H9 (cell line): Measurements from ENCODE around the gene SATB2. TPM values are rescaled to one million over a fixed set of nuclear protein-coding genes. Genes with fewer than 3 reads are reported as not detected.

Experiments used
- DNase-seq: peaks from one replicate; pipeline ENCODE4 v3.0.0-alpha.2; 2017
- H2AFZ ChIP-seq: one replicate; pipeline ENCODE4 v1.6.1; 2013; ENCODE audit warnings: mild to moderate bottlenecking, low read length, control low read depth, moderate library complexity
- H2AK5ac ChIP-seq: 2 replicates; pipeline ENCODE4 v1.6.1; 2013; ENCODE audit warnings: low read length, control low read depth, mixed read lengths; ENCODE audit not compliant: insufficient read length
- H2BK120ac ChIP-seq: one replicate; pipeline ENCODE4 v1.6.1; 2013; ENCODE audit warnings: low read depth, mild to moderate bottlenecking, low read length, control low read depth, inconsistent platforms; ENCODE audit not compliant: poor library complexity, severe bottlenecking
- H2BK12ac ChIP-seq: 2 replicates; pipeline ENCODE4 v1.6.1; 2013; ENCODE audit warnings: low read length, control low read depth, mixed read lengths, low read depth; ENCODE audit not compliant: insufficient read length
- H2BK15ac ChIP-seq: 2 replicates; pipeline ENCODE4 v1.6.1; 2013; ENCODE audit warnings: low read depth, low read length, control low read depth
- H2BK20ac ChIP-seq: one replicate; pipeline ENCODE4 v1.6.1; 2013; ENCODE audit warnings: low read depth, mild to moderate bottlenecking, low read length, control low read depth, inconsistent platforms; ENCODE audit not compliant: poor library complexity, severe bottlenecking
- H2BK5ac ChIP-seq: 2 replicates; pipeline ENCODE4 v1.6.1; 2013; ENCODE audit warnings: low read length, control low read depth, mixed read lengths; ENCODE audit not compliant: insufficient read length
- H3K14ac ChIP-seq: 2 replicates; pipeline ENCODE4 v1.6.1; 2013; ENCODE audit warnings: low read length, control low read depth; ENCODE audit not compliant: insufficient read depth
- H3K18ac ChIP-seq: 2 replicates; pipeline ENCODE4 v1.6.1; 2013; ENCODE audit warnings: low read depth, mild to moderate bottlenecking, mixed read lengths, low read length, control low read depth; ENCODE audit not compliant: insufficient read length
- H3K23ac ChIP-seq: 2 replicates; pipeline ENCODE4 v1.6.1; 2013; ENCODE audit warnings: low read length, control low read depth, mixed read lengths, low read depth; ENCODE audit not compliant: insufficient read length
- H3K23me2 ChIP-seq: 2 replicates; pipeline ENCODE4 v1.6.1; 2013; ENCODE audit warnings: low read depth, mild to moderate bottlenecking, mixed read lengths, low read length, control low read depth; ENCODE audit not compliant: insufficient read length, poor library complexity, severe bottlenecking
- H3K27ac ChIP-seq: 2 replicates; pipeline ENCODE4 v1.5.1; 2013; ENCODE audit warnings: low read length, control low read depth, mixed read lengths, low read depth; ENCODE audit not compliant: insufficient read length
- H3K27me3 ChIP-seq: 2 replicates; pipeline ENCODE4 v1.6.1; 2013; ENCODE audit warnings: low read length, control low read depth, inconsistent platforms; ENCODE audit not compliant: insufficient read depth
- H3K4ac ChIP-seq: 2 replicates; pipeline ENCODE4 v1.6.1; 2013; ENCODE audit warnings: low read depth, mild to moderate bottlenecking, control low read depth, inconsistent platforms, low read length, moderate library complexity
- H3K4me1 ChIP-seq: 2 replicates; pipeline ENCODE4 v1.6.1; 2013; ENCODE audit warnings: low read length, control low read depth, inconsistent platforms; ENCODE audit not compliant: insufficient read depth
- H3K4me2 ChIP-seq: 2 replicates; pipeline ENCODE4 v1.6.1; 2013; ENCODE audit warnings: low read length, control low read depth, mixed read lengths; ENCODE audit not compliant: insufficient read length, insufficient read depth
- H3K56ac ChIP-seq: 2 replicates; pipeline ENCODE4 v1.6.1; 2013; ENCODE audit warnings: low read depth, mild to moderate bottlenecking, mixed read lengths, low read length, control low read depth; ENCODE audit not compliant: insufficient read length
- H3K79me1 ChIP-seq: 2 replicates; pipeline ENCODE4 v1.6.1; 2013; ENCODE audit warnings: low read depth, mild to moderate bottlenecking, moderate library complexity, low read length, control low read depth, inconsistent platforms; ENCODE audit not compliant: insufficient read depth, poor library complexity, severe bottlenecking
- H3K79me2 ChIP-seq: 2 replicates; pipeline ENCODE4 v1.6.1; 2013; ENCODE audit warnings: low read length, control low read depth, inconsistent platforms; ENCODE audit not compliant: insufficient read depth
- H3K9ac ChIP-seq: 2 replicates; pipeline ENCODE4 v1.6.1; 2013; ENCODE audit warnings: low read length, control low read depth, mixed read lengths; ENCODE audit not compliant: insufficient read length; ENCODE audit errors: extremely low read depth
- H3K9me3 ChIP-seq: one replicate; pipeline ENCODE4 v1.6.1; 2013; ENCODE audit warnings: low read depth, low read length, inconsistent platforms; ENCODE audit not compliant: control insufficient read depth
- H3T11ph ChIP-seq: one replicate; pipeline ENCODE4 v1.6.1; 2013; ENCODE audit warnings: mild to moderate bottlenecking, low read length, control low read depth, inconsistent platforms
- H4K20me1 ChIP-seq: one replicate; pipeline ENCODE4 v1.6.1; 2013; ENCODE audit not compliant: control insufficient read depth, insufficient read length, insufficient read depth
- H4K5ac ChIP-seq: 2 replicates; pipeline ENCODE4 v1.6.1; 2013; ENCODE audit warnings: low read depth, mild to moderate bottlenecking, mixed read lengths, low read length, control low read depth; ENCODE audit not compliant: insufficient read length
- H4K8ac ChIP-seq: replicated peaks from 2 replicates; pipeline ENCODE4 v1.6.1; 2013; ENCODE audit warnings: low read length, control low read depth, mixed read lengths, low read depth; ENCODE audit not compliant: insufficient read length
- H4K91ac ChIP-seq: 2 replicates; pipeline ENCODE4 v1.6.1; 2013; ENCODE audit warnings: low read depth, mild to moderate bottlenecking, moderate library complexity, mixed read lengths, low read length, control low read depth; ENCODE audit not compliant: insufficient read length
- H3K27ac Mint-ChIP-seq, 3 experiments: 2 replicates in 2 of 3; 3 replicates in 1 of 3; pipeline ENCODE4 v1.8.0; 2020 to 2021; ENCODE audit warnings: mixed read lengths in 3 of 3, mild to moderate bottlenecking in 1 of 3, moderate library complexity in 1 of 3
- H3K27me3 Mint-ChIP-seq: 2 replicates; pipeline ENCODE4 v1.8.0; 2021; ENCODE audit warnings: low read depth, mild to moderate bottlenecking, moderate library complexity, mixed read lengths
- H3K36me3 Mint-ChIP-seq, 3 experiments: 2 replicates in 2 of 3; 3 replicates in 1 of 3; pipeline ENCODE4 v1.8.0; 2020 to 2021; ENCODE audit warnings: low read depth in 3 of 3, mixed read lengths in 3 of 3; ENCODE audit not compliant: insufficient read depth in 1 of 3
- H3K4me1 Mint-ChIP-seq, 2 experiments: 2 replicates each; pipeline ENCODE4 v1.8.0; 2020; ENCODE audit warnings: mixed read lengths in 2 of 2
- H3K4me3 Mint-ChIP-seq, 2 experiments: 2 replicates in 1 of 2; 3 replicates in 1 of 2; pipeline ENCODE4 v1.8.0; 2020 to 2021; ENCODE audit warnings: mild to moderate bottlenecking in 2 of 2, mixed read lengths in 2 of 2, moderate library complexity in 1 of 2
- H3K9me3 Mint-ChIP-seq, 2 experiments: 2 replicates in 1 of 2; 3 replicates in 1 of 2; pipeline ENCODE4 v1.8.0; 2020; ENCODE audit warnings: mild to moderate bottlenecking in 2 of 2, mixed read lengths in 2 of 2, moderate library complexity in 1 of 2
- total RNA-seq: library from RNA; stranded (reverse); gene quantifications from 2 replicates; pipeline ENCODE4 v1.2.1, GENCODE V29; 2021
- TF ChIP-seq, protein P1 (sequence below): fragments of 200-600 bp; sonication (generic); conservative IDR thresholded peaks from 3 replicates; pipeline ENCODE4 v1.8.0; 2021; ENCODE audit warnings: antibody characterized with exemption, mild to moderate bottlenecking

The SATB2 gene
- total RNA-seq, 1 experiment from 2014 or later: 23.8 TPM

DNA sequence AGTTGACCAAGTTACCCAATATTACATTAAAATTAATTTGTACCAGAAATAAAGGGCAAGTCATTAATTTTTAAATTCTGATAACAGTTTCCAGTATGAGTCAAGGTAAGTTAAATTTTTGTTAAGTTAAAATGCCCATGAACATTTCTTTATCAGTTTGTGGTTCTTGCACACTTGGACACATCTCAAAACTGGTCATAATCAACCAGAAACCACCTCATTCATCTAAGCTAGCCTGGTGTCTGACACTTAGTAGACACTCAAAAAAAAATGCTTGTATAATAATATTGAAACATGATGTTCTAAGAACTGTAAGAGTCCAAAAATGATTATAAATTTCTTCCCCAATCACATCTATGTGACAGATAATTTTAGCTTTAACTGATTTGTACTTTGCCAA lies 62.4 kb downstream of the SATB2 start:
- Histone ChIP-seq H2BK20ac (no peak overlapping the region), H4K91ac (no peak overlapping the region), H2BK5ac (no peak overlapping the region), H3K4me2 (no peak overlapping the region), H2BK12ac (no peak overlapping the region), H3K23me2 (no peaks in the 10 kb centered on the region), H3K9ac (no peak overlapping the region), H3K4me1 (no peaks in the 10 kb centered on the region), H3K27me3 (no peaks in the 10 kb centered on the region), H3T11ph (no peak overlapping the region), H2AK5ac (no peak overlapping the region), H3K56ac (no peak overlapping the region), H3K79me2 (no peaks in the 10 kb centered on the region), H2BK15ac (no peak overlapping the region), H3K79me1 (no peaks in the 10 kb centered on the region), H3K18ac (no peak overlapping the region), H2AFZ (no peak overlapping the region), H3K4ac (no peak overlapping the region), H3K27ac (no peak overlapping the region), H4K8ac (no peak overlapping the region), H4K5ac (no peak overlapping the region), H4K20me1 (no peaks in the 10 kb centered on the region), H3K14ac (no peak overlapping the region), H3K9me3 (no peaks in the 10 kb centered on the region), H2BK120ac (no peak overlapping the region), H3K23ac (no peak overlapping the region)
- Mint-ChIP-seq H3K36me3 (peaks cover 2 to 10% (median 5%) of the 10 kb centered on the region in 3 experiments), H3K4me3 (no peak overlapping the region), H3K9me3 (peaks cover 5% of the 10 kb centered on the region in 2 experiments; a peak in 3 of 5 replicates), H3K27ac (no peak overlapping the region), H3K27me3 (no peaks in the 10 kb centered on the region), H3K4me1 (peaks cover 12 to 13% of the 10 kb centered on the region in 2 experiments)
- TF ChIP-seq, protein P1, sequence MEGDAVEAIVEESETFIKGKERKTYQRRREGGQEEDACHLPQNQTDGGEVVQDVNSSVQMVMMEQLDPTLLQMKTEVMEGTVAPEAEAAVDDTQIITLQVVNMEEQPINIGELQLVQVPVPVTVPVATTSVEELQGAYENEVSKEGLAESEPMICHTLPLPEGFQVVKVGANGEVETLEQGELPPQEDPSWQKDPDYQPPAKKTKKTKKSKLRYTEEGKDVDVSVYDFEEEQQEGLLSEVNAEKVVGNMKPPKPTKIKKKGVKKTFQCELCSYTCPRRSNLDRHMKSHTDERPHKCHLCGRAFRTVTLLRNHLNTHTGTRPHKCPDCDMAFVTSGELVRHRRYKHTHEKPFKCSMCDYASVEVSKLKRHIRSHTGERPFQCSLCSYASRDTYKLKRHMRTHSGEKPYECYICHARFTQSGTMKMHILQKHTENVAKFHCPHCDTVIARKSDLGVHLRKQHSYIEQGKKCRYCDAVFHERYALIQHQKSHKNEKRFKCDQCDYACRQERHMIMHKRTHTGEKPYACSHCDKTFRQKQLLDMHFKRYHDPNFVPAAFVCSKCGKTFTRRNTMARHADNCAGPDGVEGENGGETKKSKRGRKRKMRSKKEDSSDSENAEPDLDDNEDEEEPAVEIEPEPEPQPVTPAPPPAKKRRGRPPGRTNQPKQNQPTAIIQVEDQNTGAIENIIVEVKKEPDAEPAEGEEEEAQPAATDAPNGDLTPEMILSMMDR: no peak
- no peak for DNase-seq
